NCI-H2029 (cell line): Measurements from ENCODE around the gene MIX23.
A peak's percentile ranks its signal among the peaks of the same experiment; 100 is the strongest.

Source experiments
- DNase-seq: peaks from one replicate; lab custom pipeline; 2025; lab: John Stamatoyannopoulos, UW

The MIX23 gene

GRCh38 chr3:122382888-122383666 is at the start of gene MIX23:
TSS of gene MIX23 (minus strand) at chr3:122383231. CDS start at chr3:122383224, 7 bp downstream.
- peak; percentile 83 for DNase-seq

GRCh38 chr3:122430371-122430770 is 47.3 kb upstream of the MIX23 start:
- no peak for DNase-seq

- no peak for DNase-seq
Measured at GRCh38 chr3:122427857-122428471, 44.9 kb upstream of the MIX23 start.

GRCh38 chr3:122421836-122422235 is 38.8 kb upstream of the MIX23 start:
- no peak for DNase-seq

- DNase-seq = no peak
Measured at GRCh38 chr3:122421101-122421500, 38.1 kb upstream of the MIX23 start.

- no peak for DNase-seq
Measured at GRCh38 chr3:122416966-122417365, 33.9 kb upstream of the MIX23 start.

GRCh38 chr3:122415762-122416654 is 33.0 kb upstream of the MIX23 start, which contains the start of gene WDR5B:
TSS of gene WDR5B (minus strand) at chr3:122416062. CDS start at chr3:122415528, 534 bp downstream.
- DNase-seq = no peak

- DNase-seq = no peak
Measured at GRCh38 chr3:122415104-122415744, 32.2 kb upstream of the MIX23 start.

- DNase-seq = no peak
Measured at GRCh38 chr3:122414391-122414790, 31.4 kb upstream of the MIX23 start.

- DNase-seq = no peak
Measured at GRCh38 chr3:122410639-122411038, 27.6 kb upstream of the MIX23 start.

- DNase-seq = no peak
Measured at GRCh38 chr3:122410111-122410510, 27.1 kb upstream of the MIX23 start.

GRCh38 chr3:122409446-122409845 is 26.4 kb upstream of the MIX23 start:
- no peak for DNase-seq

GRCh38 chr3:122407946-122408345 is 24.9 kb upstream of the MIX23 start:
- no peak for DNase-seq

GRCh38 chr3:122406198-122406597 is 23.2 kb upstream of the MIX23 start:
- DNase-seq = no peak

GRCh38 chr3:122405015-122405414 is 22.0 kb upstream of the MIX23 start:
- no peak for DNase-seq

GRCh38 chr3:122403489-122403888 is 20.5 kb upstream of the MIX23 start:
- DNase-seq = no peak

GRCh38 chr3:122398920-122399319 is 15.9 kb upstream of the MIX23 start:
- no peak for DNase-seq

GRCh38 chr3:122397201-122397600 is 14.2 kb upstream of the MIX23 start:
- no peak for DNase-seq

- DNase-seq = no peak
Measured at GRCh38 chr3:122396511-122396910, 13.5 kb upstream of the MIX23 start.

GRCh38 chr3:122395582-122395981 is 12.6 kb upstream of the MIX23 start:
- no peak for DNase-seq

- no peak for DNase-seq
Measured at GRCh38 chr3:122394173-122394572, 11.1 kb upstream of the MIX23 start.
